A549 (cell line): ENCODE data around the gene EPB41L4B. TPM values are rescaled to one million over a fixed set of nuclear protein-coding genes. Genes with fewer than 3 reads are reported as not detected.

Experiments
- ATAC-seq, 2 experiments: fragments of 200-7000 bp in 1 of 2; fragments of >200 bp in 1 of 2; cut with Nextera tagmentation in 1 of 2; cut with Tn5 transposase in 1 of 2; 3 replicates each; pipeline versions ENCODE4 v1.8.0 to v1.9.1; 2018 to 2020; ENCODE audit warnings: mild to moderate bottlenecking in 1 of 2, moderate library complexity in 1 of 2
- CTCF ChIA-PET: fragments of 300-600 bp; sonication (Branson Sonifier 250); formaldehyde crosslinking; extraction: SDS; loops from one replicate; lab custom pipeline; 2021; ENCODE audit warnings: antibody characterized with exemption, inconsistent platforms; lab: Yijun Ruan, JAX
- POLR2A ChIA-PET: fragments of 350-600 bp; formaldehyde crosslinking; extraction: SDS; loops from one replicate; lab custom pipeline; 2021; ENCODE audit warnings: antibody characterized with exemption, inconsistent platforms; lab: Yijun Ruan, JAX
- DNase-seq, 2 experiments: peaks; one replicate each; pipeline versions ENCODE4 v3.0.0 to v3.0.0-alpha.2; 2011 to 2016; ENCODE audit warnings: low read depth in 1 of 2, low spot score in 1 of 2
- FAIRE-seq: peaks from 2 replicates; lab custom pipeline; 2011; peaks lifted over from hg19 to GRCh38; lab: Jason Lieb, UNC
- H3K27ac ChIP-seq, 2 experiments: fragments of >200 bp; sonication (Bioruptor Twin); formaldehyde crosslinking; 3 replicates each; pipeline ENCODE4 v1.5.1; 2016 to 2017
- H3K4me1 ChIP-seq: fragments of >200 bp; sonication (Bioruptor Twin); formaldehyde crosslinking; 3 replicates; pipeline ENCODE4 v1.6.1; 2016
- H3K4me2 ChIP-seq: fragments of >200 bp; sonication (Bioruptor Twin); formaldehyde crosslinking; 3 replicates; pipeline ENCODE4 v1.6.1; 2016
- H3K4me3 ChIP-seq: fragments of >200 bp; sonication (Bioruptor Twin); formaldehyde crosslinking; 3 replicates; pipeline ENCODE4 v1.5.1; 2016
- H3K9me3 ChIP-seq: fragments of >200 bp; sonication (Bioruptor Twin); formaldehyde crosslinking; 3 replicates; pipeline ENCODE4 v1.6.1; 2016
- CHD2 ChIP-seq: fragments of 150-350 bp; IDR thresholded peaks from 2 replicates; pipeline ENCODE4 v1.6.1; 2014; ENCODE audit warnings: low read length; ENCODE audit not compliant: partially characterized antibody
- FOSB ChIP-seq: fragments of 250-450 bp; sonication (Bioruptor Pico); IDR thresholded peaks from 2 replicates; pipeline ENCODE4 v1.5.0; 2020; ENCODE audit warnings: mild to moderate bottlenecking, moderate library complexity
- FOSL2 ChIP-seq, 2 experiments: fragments of 450-650 bp in 1 of 2; fragments of >200 bp in 1 of 2; sonication (Bioruptor Twin) in 1 of 2; formaldehyde crosslinking; IDR thresholded peaks; 2 replicates each; pipeline versions ENCODE4 v1.5.0 to v1.6.1; 2016 to 2020; ENCODE audit warnings: mild to moderate bottlenecking in 1 of 2, moderate library complexity in 1 of 2
- FOXS1 ChIP-seq: fragments of 250-450 bp; sonication (Bioruptor Pico); IDR thresholded peaks from 2 replicates; pipeline ENCODE4 v1.5.0; 2020; ENCODE audit warnings: mild to moderate bottlenecking, moderate library complexity
- HOXA7 ChIP-seq: fragments of 250-450 bp; sonication (Bioruptor Pico); IDR thresholded peaks from 2 replicates; pipeline ENCODE4 v1.5.0; 2020; ENCODE audit warnings: mild to moderate bottlenecking, moderate library complexity
- HOXB13 ChIP-seq: fragments of 250-450 bp; sonication (Bioruptor Pico); IDR thresholded peaks from 2 replicates; pipeline ENCODE4 v1.5.0; 2020; ENCODE audit warnings: low read depth, mild to moderate bottlenecking, moderate library complexity
- JUNB ChIP-seq: fragments of >200 bp; sonication (Bioruptor Twin); formaldehyde crosslinking; IDR thresholded peaks from 2 replicates; pipeline ENCODE4 v1.6.1; 2016
- MYC ChIP-seq: IDR thresholded peaks from 2 replicates; pipeline ENCODE4 v1.6.1; 2012; ENCODE audit warnings: mild to moderate bottlenecking, inconsistent platforms, low read length, improper control_type of control experiment, borderline replicate concordance
- NFE2L2 ChIP-seq: fragments of 150-350 bp; conservative IDR thresholded peaks from 2 replicates; pipeline ENCODE4 v1.6.1; 2014; ENCODE audit warnings: low read length
- NPAS2 ChIP-seq: fragments of 250-450 bp; sonication (Bioruptor Pico); IDR thresholded peaks from 2 replicates; pipeline ENCODE4 v1.8.0; 2022; ENCODE audit warnings: mild to moderate bottlenecking, moderate library complexity, borderline replicate concordance
- NR3C1 ChIP-seq: fragments of >200 bp; sonication (Bioruptor Twin); formaldehyde crosslinking; IDR thresholded peaks from 3 replicates; pipeline ENCODE4 v1.6.1; 2017
- PHF8 ChIP-seq: fragments of 200-600 bp; sonication (generic); IDR thresholded peaks from 2 replicates; pipeline ENCODE4 v1.6.1; 2016; ENCODE audit warnings: low read depth, mild to moderate bottlenecking, antibody characterized with exemption, moderate library complexity, borderline replicate concordance
- POLR2A ChIP-seq: IDR thresholded peaks from 2 replicates; pipeline ENCODE4 v1.6.1; 2012; ENCODE audit warnings: mild to moderate bottlenecking, low read length
- POLR2AphosphoS2 ChIP-seq: conservative IDR thresholded peaks from 2 replicates; pipeline ENCODE4 v1.6.1; 2012; ENCODE audit warnings: low read length, improper control_type of control experiment, inconsistent platforms
- RAD21 ChIP-seq, 2 experiments: fragments of >200 bp in 1 of 2; sonication (Bioruptor Twin) in 1 of 2; formaldehyde crosslinking in 1 of 2; IDR thresholded peaks in 1 of 2; conservative IDR thresholded peaks in 1 of 2; 2 replicates in 1 of 2; 3 replicates in 1 of 2; pipeline ENCODE4 v1.6.1; 2012 to 2018; ENCODE audit warnings: inconsistent platforms in 1 of 2
- TFCP2L1 ChIP-seq: fragments of 250-450 bp; sonication (Bioruptor Pico); IDR thresholded peaks from 2 replicates; pipeline ENCODE4 v1.5.0; 2021; ENCODE audit warnings: mild to moderate bottlenecking
- TP53 ChIP-seq: fragments of 250-450 bp; sonication (Bioruptor Pico); IDR thresholded peaks from 2 replicates; pipeline ENCODE4 v1.5.0; 2021; ENCODE audit warnings: mild to moderate bottlenecking, moderate library complexity
- ZFP36 ChIP-seq: fragments of 450-650 bp; IDR thresholded peaks from 2 replicates; pipeline ENCODE4 v1.6.1; 2014; ENCODE audit warnings: borderline replicate concordance; ENCODE audit not compliant: partially characterized antibody
- ZNF302 ChIP-seq: fragments of 250-450 bp; sonication (Bioruptor Pico); IDR thresholded peaks from 2 replicates; pipeline ENCODE4 v1.9.0; 2021; ENCODE audit warnings: inconsistent platforms, mild to moderate bottlenecking, moderate library complexity
- ZSCAN20 ChIP-seq: fragments of 250-450 bp; sonication (Bioruptor Pico); IDR thresholded peaks from 2 replicates; pipeline ENCODE4 v1.8.0; 2022; ENCODE audit warnings: mild to moderate bottlenecking, moderate library complexity
- WGBS: methylation state at CpG from one replicate; pipeline ENCODE4 v1.1.6; 2017; ENCODE audit errors: missing lambda C conversion rate; 5-methylcytosine and 5-hydroxymethylcytosine counted together
- polyA plus RNA-seq, 4 experiments: library from polyadenylated mRNA; depleted of rRNA in 3 of 4; stranded (reverse); fragments of >200 nt; fragmentation: RNase III in 1 of 4; extraction: RNeasy Plus Mini Kit Qiagen cat#74134 plus additional on column Dnase treatment in 1 of 4; gene quantifications; 2 replicates in 3 of 4; 3 replicates in 1 of 4; pipeline ENCODE4 v1.2.3, GENCODE V29; 2011 to 2017
- TF ChIP-seq, protein P1 (sequence below): fragments of >200 bp; sonication (Bioruptor Twin); formaldehyde crosslinking; IDR thresholded peaks from 3 replicates; pipeline ENCODE4 v1.6.1; 2016
- TF ChIP-seq, protein P2 (sequence below): fragments of >200 bp; sonication (Bioruptor Twin); formaldehyde crosslinking; IDR thresholded peaks from 3 replicates; pipeline ENCODE4 v1.5.1; 2016
- TF ChIP-seq, protein P3 (sequence below): fragments of >200 bp; sonication (Bioruptor Twin); formaldehyde crosslinking; IDR thresholded peaks from 2 replicates; pipeline ENCODE4 v1.6.1; 2016
- TF ChIP-seq, protein P4 (sequence below): fragments of 250-450 bp; sonication (Bioruptor Pico); IDR thresholded peaks from 2 replicates; pipeline ENCODE4 v1.5.0; 2021; ENCODE audit warnings: mild to moderate bottlenecking, moderate library complexity, borderline replicate concordance

The EPB41L4B gene
- polyA plus RNA-seq, 2 of the 4 experiments (the other 2 are of a cell fraction): 7.9 to 22.0 TPM

DNA sequence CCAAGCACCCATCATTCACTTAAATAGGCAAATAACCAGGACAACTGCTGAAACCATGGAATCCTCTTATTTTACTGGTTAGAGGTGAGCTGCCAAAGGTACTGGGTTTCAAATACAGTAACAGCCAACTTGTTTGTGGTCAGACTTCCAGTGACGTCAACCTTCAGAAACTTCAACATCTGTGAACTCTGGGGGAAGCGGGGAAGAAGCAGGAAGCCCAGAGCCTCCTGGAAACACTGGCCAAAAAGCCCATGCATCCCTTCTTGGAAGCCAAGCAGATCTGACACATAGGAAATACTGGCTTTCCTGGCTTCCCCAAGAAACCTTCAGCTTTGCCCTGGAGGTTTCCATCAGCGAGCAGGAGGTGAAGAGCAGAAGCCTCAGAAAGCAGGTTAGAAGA, 148.9 kb downstream of the EPB41L4B start (continued):
- TF ChIP-seq, protein P1, sequence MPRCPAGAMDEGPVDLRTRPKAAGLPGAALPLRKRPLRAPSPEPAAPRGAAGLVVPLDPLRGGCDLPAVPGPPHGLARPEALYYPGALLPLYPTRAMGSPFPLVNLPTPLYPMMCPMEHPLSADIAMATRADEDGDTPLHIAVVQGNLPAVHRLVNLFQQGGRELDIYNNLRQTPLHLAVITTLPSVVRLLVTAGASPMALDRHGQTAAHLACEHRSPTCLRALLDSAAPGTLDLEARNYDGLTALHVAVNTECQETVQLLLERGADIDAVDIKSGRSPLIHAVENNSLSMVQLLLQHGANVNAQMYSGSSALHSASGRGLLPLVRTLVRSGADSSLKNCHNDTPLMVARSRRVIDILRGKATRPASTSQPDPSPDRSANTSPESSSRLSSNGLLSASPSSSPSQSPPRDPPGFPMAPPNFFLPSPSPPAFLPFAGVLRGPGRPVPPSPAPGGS: no peak

DNA sequence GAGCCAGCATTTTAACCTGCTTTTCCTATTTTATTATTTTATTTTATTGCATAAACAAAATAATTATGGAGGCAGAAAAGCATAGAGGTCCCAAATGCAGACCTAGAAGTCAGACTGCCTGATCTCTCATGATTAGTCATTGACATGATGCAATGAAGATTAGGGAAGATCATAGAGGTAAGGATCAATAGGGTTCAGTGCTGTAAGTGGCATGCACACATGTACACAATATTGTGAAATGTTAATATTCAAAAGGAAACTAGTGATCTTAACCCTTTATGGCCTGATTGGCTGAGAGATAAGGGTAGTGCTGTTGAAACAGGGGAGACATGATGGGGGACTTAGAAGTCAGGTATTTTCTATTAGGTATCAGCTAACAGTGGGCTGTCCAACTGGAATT, 152.7 kb downstream of the EPB41L4B start:
- no peak for DNase-seq
- CTCF ChIA-PET: interaction anchor here (2.0 kb wide), 1 partner anchor 15 kb away, joined by 5 read pairs; no protein-coding TSS in a partner anchor
- TF ChIP-seq TFCP2L1 (CRISPR knock-in tag): no peak
- TF ChIP-seq FOXS1 (CRISPR knock-in tag): no peak
- TF ChIP-seq FOSL2 (IDR thresholded peaks at IDR 0.05): no peak
- no peak for TF ChIP-seq FOSL2 (CRISPR knock-in tag; IDR thresholded peaks at IDR 0.05)
- TF ChIP-seq JUNB: no peak
- TF ChIP-seq, protein P2, sequence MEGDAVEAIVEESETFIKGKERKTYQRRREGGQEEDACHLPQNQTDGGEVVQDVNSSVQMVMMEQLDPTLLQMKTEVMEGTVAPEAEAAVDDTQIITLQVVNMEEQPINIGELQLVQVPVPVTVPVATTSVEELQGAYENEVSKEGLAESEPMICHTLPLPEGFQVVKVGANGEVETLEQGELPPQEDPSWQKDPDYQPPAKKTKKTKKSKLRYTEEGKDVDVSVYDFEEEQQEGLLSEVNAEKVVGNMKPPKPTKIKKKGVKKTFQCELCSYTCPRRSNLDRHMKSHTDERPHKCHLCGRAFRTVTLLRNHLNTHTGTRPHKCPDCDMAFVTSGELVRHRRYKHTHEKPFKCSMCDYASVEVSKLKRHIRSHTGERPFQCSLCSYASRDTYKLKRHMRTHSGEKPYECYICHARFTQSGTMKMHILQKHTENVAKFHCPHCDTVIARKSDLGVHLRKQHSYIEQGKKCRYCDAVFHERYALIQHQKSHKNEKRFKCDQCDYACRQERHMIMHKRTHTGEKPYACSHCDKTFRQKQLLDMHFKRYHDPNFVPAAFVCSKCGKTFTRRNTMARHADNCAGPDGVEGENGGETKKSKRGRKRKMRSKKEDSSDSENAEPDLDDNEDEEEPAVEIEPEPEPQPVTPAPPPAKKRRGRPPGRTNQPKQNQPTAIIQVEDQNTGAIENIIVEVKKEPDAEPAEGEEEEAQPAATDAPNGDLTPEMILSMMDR: no peak
- no peak for TF ChIP-seq ZSCAN20 (CRISPR knock-in tag)
- TF ChIP-seq NR3C1: no peak
- TF ChIP-seq ZNF302 (CRISPR knock-in tag): no peak
- Histone ChIP-seq H3K9me3 (no peaks in the 10 kb centered on the region), H3K4me1 (no peaks in the 10 kb centered on the region), H3K4me2 (no peak overlapping the region), H3K4me3 (no peak overlapping the region), H3K27ac (no peak overlapping the region)
- no peak for FAIRE-seq
- ATAC-seq: no peak
- POLR2A ChIA-PET: no interaction called here

DNA sequence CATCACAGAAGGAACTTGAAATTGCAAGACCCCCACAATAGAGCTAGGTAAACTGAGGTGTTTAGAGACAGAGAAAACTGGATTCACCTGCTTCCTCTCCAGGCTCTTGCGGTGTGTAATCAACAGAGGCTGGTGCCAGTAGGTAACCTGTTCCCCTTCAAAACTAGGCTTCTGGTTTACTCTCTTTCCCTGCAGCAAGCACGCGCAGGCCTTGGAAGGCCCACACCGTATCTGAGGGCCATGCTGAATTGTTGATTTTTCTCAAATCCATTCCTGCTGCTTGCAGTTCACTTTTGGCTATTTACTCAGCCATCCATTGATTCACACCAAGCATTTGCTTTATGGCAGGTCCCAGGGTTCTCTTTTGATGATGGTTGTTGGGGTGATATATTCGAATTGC, 153.1 kb downstream of the EPB41L4B start:
- Histone ChIP-seq H3K4me3 (no peak overlapping the region), H3K27ac (no peak overlapping the region), H3K4me1 (no peaks in the 10 kb centered on the region), H3K4me2 (no peak overlapping the region), H3K9me3 (no peaks in the 10 kb centered on the region)
- TF ChIP-seq NFE2L2 (no peak), ZFP36 (no peak), JUNB (no peak), PHF8 (no peak), POLR2AphosphoS2 (no peak), HOXA7 (no peak), POLR2A (no peak), ZSCAN20 (CRISPR knock-in tag) (no peak), CHD2 (no peak), MYC (no peak), FOSB (CRISPR knock-in tag) (no peak), TP53 (CRISPR knock-in tag) (no peak), NPAS2 (no peak), RAD21 (conservative IDR thresholded peaks at IDR 0.05 in 1 of 2, IDR thresholded peaks at IDR 0.05 in 1 of 2) (no peak), HOXB13 (CRISPR knock-in tag) (no peak)
- TF ChIP-seq, protein P1: no peak
- TF ChIP-seq, protein P3, sequence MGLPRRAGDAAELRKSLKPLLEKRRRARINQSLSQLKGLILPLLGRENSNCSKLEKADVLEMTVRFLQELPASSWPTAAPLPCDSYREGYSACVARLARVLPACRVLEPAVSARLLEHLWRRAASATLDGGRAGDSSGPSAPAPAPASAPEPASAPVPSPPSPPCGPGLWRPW: no peak
- TF ChIP-seq, protein P4, sequence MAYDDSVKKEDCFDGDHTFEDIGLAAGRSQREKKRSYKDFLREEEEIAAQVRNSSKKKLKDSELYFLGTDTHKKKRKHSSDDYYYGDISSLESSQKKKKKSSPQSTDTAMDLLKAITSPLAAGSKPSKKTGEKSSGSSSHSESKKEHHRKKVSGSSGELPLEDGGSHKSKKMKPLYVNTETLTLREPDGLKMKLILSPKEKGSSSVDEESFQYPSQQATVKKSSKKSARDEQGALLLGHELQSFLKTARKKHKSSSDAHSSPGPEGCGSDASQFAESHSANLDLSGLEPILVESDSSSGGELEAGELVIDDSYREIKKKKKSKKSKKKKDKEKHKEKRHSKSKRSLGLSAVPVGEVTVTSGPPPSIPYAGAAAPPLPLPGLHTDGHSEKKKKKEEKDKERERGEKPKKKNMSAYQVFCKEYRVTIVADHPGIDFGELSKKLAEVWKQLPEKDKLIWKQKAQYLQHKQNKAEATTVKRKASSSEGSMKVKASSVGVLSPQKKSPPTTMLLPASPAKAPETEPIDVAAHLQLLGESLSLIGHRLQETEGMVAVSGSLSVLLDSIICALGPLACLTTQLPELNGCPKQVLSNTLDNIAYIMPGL (CRISPR knock-in tag): no peak
- WGBS: 87% methylated on average over 5 of the region's 5 CpGs
- DNase-seq (no peak), ATAC-seq (no peak), FAIRE-seq (no peak)
- POLR2A ChIA-PET: no interaction called here
- CTCF ChIA-PET: interaction anchor here (2.0 kb wide), 1 partner anchor 15 kb away, joined by 5 read pairs; no protein-coding TSS in a partner anchor
